HepG2 (cell line): ENCODE data around the gene NAP1L4. TPM values are rescaled to one million over a fixed set of nuclear protein-coding genes. Genes with fewer than 3 reads are reported as not detected.

Experiments
- ATAC-seq: fragments of 200-7000 bp; cut with Tn5 transposase; 3 replicates; pipeline ENCODE4 v1.9.1; 2020; ENCODE audit warnings: mild to moderate bottlenecking, moderate library complexity
- BruUV-seq: library from RNA; stranded (reverse); fragments of 400-500 nt; replicated peaks from 2 replicates; lab custom pipeline; 2021; lab: Mats Ljungman, UMichigan
- CTCF ChIA-PET: fragments of 300-600 bp; formaldehyde crosslinking; extraction: SDS; loops from one replicate; lab custom pipeline; 2021; ENCODE audit warnings: low total read pairs, inconsistent platforms, low intra/inter-chr PET ratio; lab: Yijun Ruan, JAX
- POLR2A ChIA-PET: fragments of 350-600 bp; sonication (Branson Sonifier 250); formaldehyde crosslinking; loops from one replicate; lab custom pipeline; 2020; ENCODE audit warnings: antibody characterized with exemption, inconsistent platforms; lab: Yijun Ruan, JAX
- DNase-seq: peaks from one replicate; pipeline ENCODE4 v3.0.0-alpha.2; 2015; ENCODE audit warnings: low spot score
- FAIRE-seq: peaks from 3 replicates; lab custom pipeline; 2011; peaks lifted over from hg19 to GRCh38; lab: Jason Lieb, UNC
- H2AFZ ChIP-seq: one replicate; pipeline ENCODE4 v1.6.1; 2011; ENCODE audit warnings: low read length, inconsistent platforms
- H3K27ac ChIP-seq: fragments of 300-600 bp; 3 replicates; pipeline ENCODE4 v1.8.0; 2011; ENCODE audit warnings: mixed run types, mild to moderate bottlenecking, mixed read lengths, low read length, inconsistent platforms; ENCODE audit not compliant: insufficient read depth; ENCODE audit errors: extremely low read length
- H3K27me3 ChIP-seq, 2 experiments: fragments of 200-600 bp in 1 of 2; 2 replicates in 1 of 2; 3 replicates in 1 of 2; pipeline versions ENCODE4 v1.6.0 to v1.8.0; 2011; ENCODE audit warnings: low read length in 2 of 2, mild to moderate bottlenecking in 2 of 2, moderate library complexity in 2 of 2, inconsistent platforms in 1 of 2; ENCODE audit not compliant: insufficient read depth in 2 of 2, control insufficient read depth in 1 of 2
- H3K36me3 ChIP-seq, 2 experiments: fragments of 200-600 bp in 1 of 2; replicated peaks in 1 of 2; 2 replicates in 1 of 2; 3 replicates in 1 of 2; pipeline versions ENCODE4 v1.5.1 to v1.8.0; 2011; ENCODE audit warnings: low read length in 2 of 2, inconsistent platforms in 1 of 2; ENCODE audit not compliant: insufficient read depth in 2 of 2, control insufficient read depth in 1 of 2
- H3K4me1 ChIP-seq: 2 replicates; pipeline ENCODE4 v1.5.1; 2012; ENCODE audit warnings: low read length, inconsistent platforms; ENCODE audit not compliant: insufficient read depth
- H3K4me2 ChIP-seq: 2 replicates; pipeline ENCODE4 v1.6.0; 2011; ENCODE audit warnings: low read depth, low read length, inconsistent platforms
- H3K4me3 ChIP-seq, 3 experiments: fragments of 200-600 bp in 1 of 3; sonication (generic), shearing (Covaris generic) in 1 of 3; replicated peaks in 1 of 3; 2 replicates each; pipeline ENCODE4 v1.5.1; 2011 to 2016; ENCODE audit warnings: low read length in 3 of 3, inconsistent platforms in 2 of 3, low read depth in 2 of 3, mild to moderate bottlenecking in 2 of 3, control low read depth in 1 of 3, mixed read lengths in 1 of 3; ENCODE audit not compliant: insufficient read depth in 1 of 3
- H3K79me2 ChIP-seq: one replicate; pipeline ENCODE4 v1.6.1; 2011; ENCODE audit warnings: low read length, inconsistent platforms; ENCODE audit not compliant: insufficient read depth
- H3K9ac ChIP-seq: 2 replicates; pipeline ENCODE4 v1.6.0; 2011; ENCODE audit warnings: mild to moderate bottlenecking, low read depth, low read length, inconsistent platforms; ENCODE audit not compliant: insufficient read depth
- H3K9me3 ChIP-seq: 2 replicates; pipeline ENCODE4 v1.5.1; 2012; ENCODE audit warnings: mild to moderate bottlenecking, low read length
- H4K20me1 ChIP-seq: 2 replicates; pipeline ENCODE4 v1.6.0; 2011; ENCODE audit warnings: inconsistent platforms, mild to moderate bottlenecking, low read length, moderate library complexity; ENCODE audit not compliant: insufficient read depth
- CBX2 ChIP-seq, 2 experiments: fragments of 200-600 bp in 1 of 2; sonication (generic); formaldehyde crosslinking in 1 of 2; IDR thresholded peaks; 2 replicates each; pipeline versions ENCODE4 v1.7.0 to v1.8.1; 2018 to 2022; ENCODE audit warnings: low read depth in 2 of 2, low read length in 1 of 2, mild to moderate bottlenecking in 1 of 2, missing genetic modification reagents in 1 of 2
- PAF1 ChIP-seq: IDR thresholded peaks from 2 replicates; pipeline ENCODE4 v1.6.1; 2016; ENCODE audit warnings: missing genetic modification reagents, missing compliant biosample characterization
- PITX1 ChIP-seq: sonication (generic); formaldehyde crosslinking; IDR thresholded peaks from 2 replicates; pipeline ENCODE4 v1.5.1; 2020; ENCODE audit warnings: mild to moderate bottlenecking, missing genetic modification reagents
- PPARG ChIP-seq: conservative IDR thresholded peaks from 2 replicates; pipeline ENCODE4 v1.6.1; 2016; ENCODE audit warnings: missing biosample characterization, missing genetic modification reagents
- RFX1 ChIP-seq: fragments of 450-650 bp; IDR thresholded peaks from 2 replicates; pipeline ENCODE4 v1.6.1; 2017
- STAT5B ChIP-seq: sonication (generic); formaldehyde crosslinking; IDR thresholded peaks from 2 replicates; pipeline ENCODE4 v1.4.0; 2020; ENCODE audit warnings: missing genetic modification reagents
- TBL1XR1 ChIP-seq: fragments of 150-350 bp; IDR thresholded peaks from 2 replicates; pipeline ENCODE4 v1.6.1; 2014; ENCODE audit warnings: borderline replicate concordance, low read length; ENCODE audit not compliant: partially characterized antibody
- ZBTB20 ChIP-seq: sonication (generic); formaldehyde crosslinking; IDR thresholded peaks from 2 replicates; pipeline ENCODE4 v1.8.1; 2023; ENCODE audit warnings: missing genetic modification reagents, low read depth, mild to moderate bottlenecking, borderline replicate concordance
- ZMAT3 ChIP-seq: sonication (generic); formaldehyde crosslinking; conservative IDR thresholded peaks from 2 replicates; pipeline ENCODE4 v1.7.0; 2021; ENCODE audit warnings: missing genetic modification reagents
- ZNF121 ChIP-seq: sonication (generic); formaldehyde crosslinking; IDR thresholded peaks from 2 replicates; pipeline ENCODE4 v1.5.0; 2020; ENCODE audit warnings: mild to moderate bottlenecking, missing genetic modification reagents
- ZNF34 ChIP-seq: sonication (generic); formaldehyde crosslinking; IDR thresholded peaks from 2 replicates; pipeline ENCODE4 v1.4.0; 2020; ENCODE audit warnings: mild to moderate bottlenecking, missing genetic modification reagents, borderline replicate concordance
- ZNF501 ChIP-seq: sonication (generic); formaldehyde crosslinking; IDR thresholded peaks from 2 replicates; pipeline ENCODE4 v1.5.1; 2020; ENCODE audit warnings: mild to moderate bottlenecking, moderate library complexity, missing genetic modification reagents
- ZNF510 ChIP-seq: sonication (generic); formaldehyde crosslinking; IDR thresholded peaks from 2 replicates; pipeline ENCODE4 v1.4.0; 2020; ENCODE audit warnings: low read depth, mild to moderate bottlenecking, missing genetic modification reagents
- ZNF772 ChIP-seq: sonication (generic); formaldehyde crosslinking; IDR thresholded peaks from 2 replicates; pipeline ENCODE4 v1.5.0; 2020; ENCODE audit warnings: mild to moderate bottlenecking, missing genetic modification reagents
- WGBS: methylation state at CpG from one replicate; pipeline ENCODE4 v1.1.6; 2017; ENCODE audit warnings: low lambda C conversion rate; 5-methylcytosine and 5-hydroxymethylcytosine counted together
- in situ Hi-C: cut with HindIII; loops from 2 replicates; pipeline ENCODE4 v1.10.0; 2017; ENCODE audit warnings: low pct_unique_long_range_greater_than_20kb; ENCODE audit not compliant: extremely low pct_ligation_motif_present
- intact Hi-C: fragments of 100-400 bp; cut with micrococcal nuclease; formaldehyde crosslinking; loops from one replicate; pipeline ENCODE4 v1.10.0; 2022; ENCODE audit not compliant: unreplicated experiment
- polyA plus RNA-seq, 8 experiments: library from polyadenylated mRNA; depleted of rRNA in 3 of 8; stranded (reverse) in 7 of 8; unstranded in 1 of 8; fragments of >200 nt; fragmentation: Illumina TruSeq in 4 of 8; extraction: Trizol in 4 of 8; gene quantifications; 2 replicates each; pipeline versions ENCODE4 v1.2.1 to v1.2.3, GENCODE V29; 2011 to 2016; ENCODE audit warnings: low read depth in 4 of 8, missing spikeins in 1 of 8, mixed read lengths in 1 of 8; ENCODE audit not compliant: insufficient read depth in 1 of 8
- total RNA-seq, 5 experiments: library from RNA; depleted of rRNA; stranded (reverse); fragments of >200 nt; fragmentation: Illumina TruSeq; extraction: Trizol; gene quantifications; 2 replicates each; pipeline ENCODE4 v1.2.3, GENCODE V29; 2016; ENCODE audit warnings: low read depth in 1 of 5
- TF ChIP-seq, protein P1 (sequence below): sonication (generic); formaldehyde crosslinking; IDR thresholded peaks from 2 replicates; pipeline ENCODE4 v1.4.0; 2020; ENCODE audit warnings: missing genetic modification reagents, mild to moderate bottlenecking, borderline replicate concordance
- TF ChIP-seq, protein P2 (sequence below): sonication (generic); formaldehyde crosslinking; IDR thresholded peaks from 2 replicates; pipeline ENCODE4 v1.9.0; 2021; ENCODE audit warnings: missing genetic modification reagents, borderline replicate concordance

Gene NAP1L4
- total and polyA plus RNA-seq, 2 of the 13 experiments (the other 11 are each of a cell fraction or from before 2014, with no cell fraction given), result 64.0 to 186 TPM

- TF ChIP-seq, protein P1, sequence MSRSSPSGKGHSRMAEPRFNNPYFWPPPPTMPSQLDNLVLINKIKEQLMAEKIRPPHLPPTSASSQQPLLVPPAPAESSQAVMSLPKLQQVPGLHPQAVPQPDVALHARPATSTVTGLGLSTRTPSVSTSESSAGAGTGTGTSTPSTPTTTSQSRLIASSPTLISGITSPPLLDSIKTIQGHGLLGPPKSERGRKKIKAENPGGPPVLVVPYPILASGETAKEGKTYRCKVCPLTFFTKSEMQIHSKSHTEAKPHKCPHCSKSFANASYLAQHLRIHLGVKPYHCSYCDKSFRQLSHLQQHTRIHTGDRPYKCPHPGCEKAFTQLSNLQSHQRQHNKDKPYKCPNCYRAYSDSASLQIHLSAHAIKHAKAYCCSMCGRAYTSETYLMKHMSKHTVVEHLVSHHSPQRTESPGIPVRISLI, result no peak
- TF ChIP-seq ZNF772 (CRISPR knock-in tag), result no peak
- no peak for TF ChIP-seq ZNF121
Measured at GRCh38 chr11:3002871-3003270, 10.7 kb upstream of the NAP1L4 start (continued).

- CTCF ChIA-PET, result no interaction called here
- no peak for FAIRE-seq
- no peak overlapping the region for H3K27ac ChIP-seq
Measured at GRCh38 chr11:3002351-3002861, 10.3 kb upstream of the NAP1L4 start.

More at GRCh38 chr11:3002351-3002861, 10.3 kb upstream of the NAP1L4 start:
- no peak overlapping the region for H3K9ac ChIP-seq
- POLR2A ChIA-PET, result interaction anchor here (1.5 kb wide), 1 partner anchor 10 kb away, joined by 3 read pairs; the partner anchor contains the start of gene NAP1L4
- BruUV-seq, result no TSS peak
- DNase-seq, result no peak
- no peaks in the 10 kb centered on the region for H3K79me2 ChIP-seq
- H3K4me2 ChIP-seq, result no peak overlapping the region
- no peaks in the 10 kb centered on the region for H4K20me1 ChIP-seq
- ATAC-seq, result no peak
- 92% methylated on average over 8 of the region's 8 CpGs for WGBS
- TF ChIP-seq PAF1 (CRISPR knock-in tag) (no peak), STAT5B (CRISPR knock-in tag) (no peak), ZNF121 (no peak), PITX1 (no peak), ZNF501 (no peak), ZNF510 (CRISPR knock-in tag) (no peak), ZBTB20 (CRISPR knock-in tag) (no peak), ZMAT3 (CRISPR knock-in tag) (no peak), ZNF34 (CRISPR knock-in tag) (no peak), PPARG (no peak), TBL1XR1 (no peak), RFX1 (no peak), CBX2 (IDR thresholded peaks at IDR 0.05; ENCODE audit: low read depth, low read length) (no peak), CBX2 (CRISPR knock-in tag; IDR thresholded peaks at IDR 0.05; ENCODE audit: low read depth) (no peak)
- TF ChIP-seq, protein P2, sequence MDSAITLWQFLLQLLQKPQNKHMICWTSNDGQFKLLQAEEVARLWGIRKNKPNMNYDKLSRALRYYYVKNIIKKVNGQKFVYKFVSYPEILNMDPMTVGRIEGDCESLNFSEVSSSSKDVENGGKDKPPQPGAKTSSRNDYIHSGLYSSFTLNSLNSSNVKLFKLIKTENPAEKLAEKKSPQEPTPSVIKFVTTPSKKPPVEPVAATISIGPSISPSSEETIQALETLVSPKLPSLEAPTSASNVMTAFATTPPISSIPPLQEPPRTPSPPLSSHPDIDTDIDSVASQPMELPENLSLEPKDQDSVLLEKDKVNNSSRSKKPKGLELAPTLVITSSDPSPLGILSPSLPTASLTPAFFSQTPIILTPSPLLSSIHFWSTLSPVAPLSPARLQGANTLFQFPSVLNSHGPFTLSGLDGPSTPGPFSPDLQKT (CRISPR knock-in tag), result no peak
- no peak overlapping the region for H3K4me3 ChIP-seq
- intact Hi-C loops, result no loop called here
- H3K4me1 ChIP-seq, result no peaks in the 10 kb centered on the region
- no peak overlapping the region for H2AFZ ChIP-seq
- H3K36me3 ChIP-seq, result peaks cover 24 to 53% of the 10 kb centered on the region in 2 experiments; a peak in 4 of 5 replicates
- in situ Hi-C loops, result no loop called here
- no peaks in the 10 kb centered on the region; a peak in 1 of 5 replicates for H3K27me3 ChIP-seq
- no peaks in the 10 kb centered on the region for H3K9me3 ChIP-seq
